HG03378 (cell line): ENCODE results near the gene PHC2.

Source experiments
- ATAC-seq: cut with Tn5 transposase; IDR thresholded peaks from one replicate; pipeline ENCODE4 v1.9.1; 2021; ENCODE audit warnings: mild to moderate bottlenecking, moderate library complexity; ENCODE audit not compliant: unreplicated experiment

The PHC2 gene

DNA sequence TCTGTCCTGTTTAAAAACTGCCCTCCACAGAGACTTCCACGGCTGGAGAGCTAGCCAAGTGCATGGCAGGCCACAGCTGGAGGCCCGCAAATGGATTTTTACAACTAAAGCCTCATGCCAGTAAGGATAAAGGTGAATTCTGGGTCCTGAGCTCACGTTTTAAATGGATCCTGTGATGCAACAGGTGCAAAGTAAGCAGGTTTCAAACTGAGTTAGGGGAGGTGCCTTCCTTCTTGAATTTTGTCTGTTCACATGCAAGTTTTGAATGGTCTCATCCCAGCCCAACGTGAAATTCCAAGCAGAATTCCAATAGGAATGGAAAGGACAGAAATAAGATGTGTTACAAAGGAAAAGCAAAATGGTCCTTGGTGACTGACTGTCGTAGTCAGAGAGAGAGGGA is 73.8 kb downstream of the PHC2 start:
- ATAC-seq, result no peak

DNA sequence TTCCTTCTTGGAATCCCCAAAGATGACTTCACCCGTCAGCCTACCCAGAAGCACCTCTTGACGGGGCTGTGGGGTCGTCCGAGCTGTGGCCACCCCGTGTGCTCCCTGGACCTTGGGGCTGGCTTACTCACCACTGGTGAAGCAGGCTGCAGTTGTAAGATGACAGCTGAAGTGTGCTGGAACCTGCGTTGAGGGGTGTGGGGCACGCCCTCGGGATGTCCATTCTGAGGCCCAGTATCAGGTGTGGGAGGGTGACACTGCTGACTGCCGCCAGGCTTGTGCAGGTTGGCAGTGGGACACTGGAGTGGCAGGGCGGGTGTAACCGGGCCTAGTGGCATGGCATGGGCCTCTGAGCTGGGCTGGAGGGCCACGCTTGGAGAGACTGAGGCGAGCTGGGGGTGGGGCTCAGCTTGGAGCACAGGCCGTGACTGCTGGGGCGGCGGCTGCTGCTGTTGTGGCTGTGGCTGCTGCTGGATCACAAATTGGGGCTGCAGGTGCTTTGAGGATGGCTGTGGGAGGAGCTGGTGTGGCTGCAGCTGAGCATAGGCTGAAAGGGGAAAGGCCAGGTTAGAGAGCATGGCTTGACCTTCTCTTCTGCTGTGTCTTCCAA is 76.1 kb downstream of the PHC2 start:
- no peak for ATAC-seq

DNA sequence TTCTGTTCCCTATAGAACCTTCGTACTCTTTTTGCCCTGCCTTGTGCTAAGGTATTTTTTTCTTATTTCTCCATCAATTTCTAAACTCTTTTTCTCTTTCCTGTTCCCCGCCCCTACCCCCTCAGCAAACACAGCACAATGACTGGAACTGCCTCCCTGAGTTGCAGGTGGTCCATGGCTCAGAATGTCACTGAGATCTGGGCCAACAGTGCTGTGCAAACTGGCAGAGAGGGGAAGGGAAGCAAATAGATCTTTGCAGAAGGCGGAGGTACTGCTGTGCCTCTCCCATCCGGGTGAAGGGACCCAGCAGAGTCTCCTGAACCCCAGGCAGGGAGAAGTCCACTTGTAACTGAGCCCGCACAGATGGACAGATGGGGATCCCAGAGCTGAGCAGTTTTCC is 77.4 kb downstream of the PHC2 start:
- no peak for ATAC-seq

DNA sequence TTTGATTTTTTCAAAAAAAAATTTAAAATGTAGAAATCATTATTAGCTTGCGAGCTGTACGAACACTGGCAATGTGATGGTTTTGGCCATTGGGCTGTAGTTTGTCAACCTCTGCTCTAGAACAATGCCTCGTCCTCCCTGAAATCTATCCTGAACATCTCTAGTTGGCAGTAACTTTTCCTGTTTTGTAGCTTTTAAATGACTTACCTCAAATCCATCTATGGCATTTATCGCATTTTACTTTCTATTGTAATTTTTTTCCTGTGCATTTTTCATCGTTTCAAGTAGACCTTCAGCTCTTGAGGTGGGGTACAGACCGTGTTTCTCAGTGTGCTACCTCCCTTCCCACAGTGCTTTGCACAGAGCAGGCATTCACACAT is 79.6 kb downstream of the PHC2 start:
- ATAC-seq, result no peak

DNA sequence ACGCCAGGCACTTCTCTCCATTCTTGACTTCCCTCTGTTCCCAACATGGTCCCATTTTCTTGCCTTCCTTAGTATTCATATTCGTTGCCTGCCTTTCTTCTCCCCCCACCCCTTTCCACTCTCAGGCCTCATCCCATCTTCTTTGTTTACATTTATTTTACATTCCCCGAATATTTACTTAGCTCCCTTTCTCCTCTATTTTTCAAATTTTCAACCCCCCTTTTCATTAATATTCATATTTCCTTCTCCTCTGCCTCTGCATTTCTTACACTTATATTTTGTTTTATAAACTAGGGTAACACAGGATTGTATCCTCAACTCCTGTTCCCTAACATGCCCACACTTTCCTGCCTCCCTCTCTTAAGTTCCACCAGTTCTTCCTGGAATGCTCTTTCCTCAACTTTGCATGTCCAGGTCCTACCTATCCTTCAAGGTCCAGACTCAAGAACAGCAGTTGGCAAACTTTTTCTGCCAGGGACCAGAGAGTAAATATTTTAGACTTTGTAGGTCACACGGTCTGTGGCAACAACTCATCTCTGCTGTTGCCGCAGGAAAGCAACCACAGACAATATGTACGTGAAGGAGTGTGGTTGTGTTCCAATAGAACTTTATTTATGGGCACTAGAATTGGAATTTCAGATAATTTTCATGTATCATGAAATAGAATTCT is 80.1 kb downstream of the PHC2 start:
- ATAC-seq, result no peak

DNA sequence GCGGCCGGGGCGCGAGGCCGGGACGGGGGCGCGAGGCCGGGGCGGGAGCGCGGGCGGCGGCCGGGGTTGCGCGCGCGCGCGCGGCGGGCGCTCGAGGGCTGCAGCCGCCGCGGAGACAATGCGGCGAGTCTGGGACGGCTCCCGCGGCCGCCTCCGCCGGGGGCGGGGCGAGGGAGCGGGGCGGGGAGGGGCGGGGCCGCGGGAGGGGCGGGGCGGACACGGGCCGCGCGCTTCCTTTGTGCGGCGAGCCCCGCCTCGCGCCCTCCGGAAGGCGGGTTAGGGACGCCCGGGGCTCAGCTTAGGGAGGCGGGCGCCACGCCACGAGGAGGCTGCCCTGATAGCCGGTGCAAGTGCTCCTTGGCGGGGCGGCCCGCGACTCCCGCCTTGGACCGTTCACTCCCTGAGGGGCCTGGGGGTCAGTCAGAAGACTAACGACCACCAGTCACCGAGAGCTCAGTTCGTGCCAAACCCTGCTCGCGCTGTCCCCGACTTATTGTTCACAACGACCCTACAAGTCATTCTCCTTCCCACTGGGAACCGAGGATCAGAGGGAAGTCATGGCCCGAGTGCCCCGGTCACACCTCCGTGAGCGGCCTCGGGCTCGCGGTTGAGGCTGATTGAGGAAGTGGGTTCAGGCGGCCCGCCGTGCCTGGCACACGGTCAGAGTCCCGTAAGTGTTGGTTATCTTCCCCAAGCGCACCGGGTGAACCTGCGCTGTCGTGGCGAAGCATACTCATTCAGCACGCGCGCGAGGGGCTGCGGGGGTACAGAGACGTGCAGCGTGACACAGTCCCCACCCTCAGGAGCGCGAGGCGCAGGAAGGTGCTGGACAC is 80.9 kb downstream of the PHC2 start:
- peak; percentile 54 for ATAC-seq

DNA sequence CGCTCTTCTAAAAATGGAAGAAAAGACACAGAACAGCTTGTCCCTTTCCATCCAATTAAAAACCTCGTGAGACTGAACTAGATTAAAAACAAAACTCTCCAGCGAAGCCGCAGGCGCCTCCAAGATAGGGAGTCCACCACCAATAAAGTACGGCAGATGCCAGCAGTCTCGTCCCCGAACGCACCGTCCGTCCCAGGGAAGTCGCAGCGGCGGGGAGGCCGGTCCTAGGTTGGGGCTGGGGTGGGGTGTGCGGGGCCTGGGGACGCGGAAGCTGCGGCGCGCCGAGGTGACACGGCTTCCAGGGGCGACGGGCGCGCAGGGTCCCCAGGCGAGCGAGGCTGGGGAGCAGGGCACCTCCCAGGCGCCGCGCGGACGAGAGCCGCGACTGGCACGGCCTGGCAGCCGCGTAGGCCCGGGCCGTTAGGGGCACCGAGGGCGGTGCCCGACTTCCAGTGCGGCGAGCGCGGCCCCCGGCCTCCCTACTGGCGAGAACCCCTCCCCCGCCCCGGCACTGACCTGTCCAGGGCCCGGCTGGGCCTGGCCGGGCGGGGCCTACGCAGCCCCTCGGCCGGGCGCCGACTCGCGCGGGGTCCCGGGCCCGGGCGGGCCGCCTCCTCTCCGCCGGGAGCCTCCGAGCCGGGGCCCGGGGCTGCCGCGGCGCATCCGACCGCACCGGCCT is 81.7 kb downstream of the PHC2 start:
- ATAC-seq, result peak; percentile 10

DNA sequence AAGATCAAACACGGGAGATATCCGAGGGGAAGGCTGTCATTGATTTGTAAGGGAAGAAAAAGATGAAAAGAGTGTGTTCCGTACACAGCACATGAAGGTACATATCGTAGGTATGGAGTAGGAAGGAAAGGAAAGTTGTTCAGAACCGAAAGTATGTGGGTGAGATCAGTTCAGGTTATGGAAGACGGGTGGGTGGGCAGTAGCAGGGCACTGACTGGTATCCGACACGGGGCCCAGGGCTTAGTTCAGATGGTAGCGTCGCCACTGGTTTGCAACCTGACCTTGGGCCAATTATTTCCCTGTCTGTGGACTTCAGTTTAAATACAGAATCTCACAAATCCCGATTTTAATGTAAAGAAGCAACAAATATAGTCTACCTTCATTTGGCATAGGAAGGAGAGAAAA is 82.2 kb downstream of the PHC2 start:
- no peak for ATAC-seq

DNA sequence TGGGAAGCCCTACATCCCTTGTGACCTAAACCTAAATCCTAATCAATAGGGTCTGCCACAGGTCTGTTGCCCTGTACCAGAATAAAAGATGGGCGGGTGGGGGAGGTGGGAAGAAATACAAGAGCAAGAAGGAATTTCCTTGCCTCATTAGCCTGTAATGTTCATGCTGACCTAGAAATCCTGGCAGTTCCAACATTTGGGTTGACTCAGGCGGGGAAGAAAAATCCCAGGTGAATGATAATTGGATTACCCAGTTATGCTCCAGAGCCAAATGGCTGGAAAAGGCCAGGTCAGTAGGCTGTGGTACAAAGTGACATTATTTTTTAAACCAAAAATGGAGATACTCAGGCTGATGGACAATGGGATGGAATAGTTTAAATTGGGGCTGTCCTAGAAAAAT is 82.7 kb downstream of the PHC2 start:
- ATAC-seq, result no peak

DNA sequence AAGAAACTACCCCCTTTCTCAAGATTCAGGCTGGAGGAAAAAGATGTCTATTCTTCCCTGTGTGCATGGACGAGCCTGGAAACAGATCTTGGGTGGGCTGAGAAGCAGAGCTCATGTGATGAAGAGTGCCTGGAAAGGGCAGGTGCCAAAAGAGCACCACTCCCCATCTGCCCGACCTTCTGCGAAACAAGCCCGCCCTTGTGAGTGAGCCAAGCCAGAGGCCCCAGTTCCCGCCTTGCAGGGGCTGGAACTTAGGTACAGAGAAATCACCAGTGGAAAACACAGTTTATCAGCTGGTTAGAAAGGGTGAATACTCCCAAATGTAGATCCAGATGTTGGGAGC is 83.3 kb downstream of the PHC2 start:
- no peak for ATAC-seq

DNA sequence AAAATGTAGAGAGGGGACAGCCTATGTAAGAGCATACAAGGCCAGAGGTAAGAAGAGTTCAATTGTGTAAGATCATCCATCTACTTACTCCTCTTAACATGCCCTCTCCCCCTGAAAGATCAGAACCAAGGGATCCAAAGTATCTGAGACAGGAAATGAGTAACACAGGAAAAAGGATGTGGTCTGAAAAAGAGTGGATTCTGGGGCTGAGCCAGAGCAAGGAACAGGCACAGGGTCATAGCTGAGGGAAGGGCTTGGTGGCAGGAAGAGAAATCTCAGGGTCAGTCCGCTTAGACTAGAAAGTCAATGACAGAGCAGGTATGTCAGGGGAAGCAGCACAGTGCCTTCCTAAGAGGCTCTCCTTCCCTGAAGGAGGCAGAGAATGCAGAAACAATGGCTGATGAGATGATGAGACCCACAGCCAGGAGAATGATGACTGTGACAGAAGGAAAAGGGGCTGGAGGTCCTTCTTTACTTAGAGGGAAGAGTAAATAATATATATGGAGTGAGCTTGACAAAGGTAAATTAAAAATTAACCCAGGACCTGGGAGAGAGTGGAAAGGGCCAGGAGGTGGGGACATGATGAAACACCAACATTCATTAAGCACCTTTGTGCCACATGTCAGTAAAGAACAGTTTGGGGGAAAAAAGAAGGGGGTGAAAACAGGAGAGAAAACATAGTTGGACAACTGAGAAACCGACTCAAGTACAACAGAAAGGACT is 83.8 kb downstream of the PHC2 start:
- no peak for ATAC-seq

DNA sequence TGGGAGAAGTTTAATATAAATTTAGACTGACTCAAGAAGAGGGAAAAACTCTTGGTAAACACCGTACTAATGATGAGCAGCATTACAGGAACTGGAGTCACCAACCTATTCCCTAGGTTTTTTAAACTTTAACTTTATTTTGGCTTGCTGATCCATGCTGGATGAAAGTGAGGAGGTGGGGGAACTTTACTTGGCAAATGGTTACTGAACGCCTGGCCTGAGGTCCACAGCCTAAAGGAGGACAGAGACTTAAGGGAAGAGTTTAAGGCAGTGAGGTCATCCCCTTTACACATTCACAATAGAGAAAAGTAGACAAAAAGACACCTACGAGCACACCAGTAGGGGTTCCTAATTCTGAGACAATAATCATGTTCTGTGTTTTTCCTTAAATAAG is 84.4 kb downstream of the PHC2 start:
- no peak for ATAC-seq

DNA sequence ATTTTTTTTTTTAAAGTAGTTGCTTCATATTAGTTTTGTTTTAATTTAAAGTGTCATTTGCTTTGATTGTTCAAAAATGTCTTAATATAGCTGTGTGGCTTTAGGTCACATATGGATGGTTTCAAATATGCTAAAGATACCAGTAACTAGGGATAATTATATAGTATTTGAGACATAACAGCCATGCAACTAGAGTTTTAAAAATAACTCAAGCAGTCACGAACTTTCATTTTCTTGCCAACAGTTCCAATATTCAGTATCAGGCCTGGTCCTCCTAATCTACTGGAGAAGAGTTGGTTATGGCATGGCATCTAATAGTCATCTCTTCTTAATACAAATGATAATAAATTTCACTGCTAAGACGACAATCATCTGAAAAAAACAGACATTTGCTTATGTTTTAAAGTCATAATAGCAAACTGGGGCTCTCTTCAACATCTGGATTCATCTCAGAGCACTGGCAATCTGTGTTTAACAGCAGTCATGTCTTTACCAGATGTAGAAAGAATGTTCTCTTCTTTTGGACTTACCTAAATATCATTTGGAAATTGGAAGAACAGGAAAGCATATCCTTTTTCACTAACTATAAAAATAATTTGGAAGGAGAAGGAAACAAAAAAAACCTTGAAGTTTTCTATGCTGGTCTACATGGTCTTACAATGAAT is 85.9 kb downstream of the PHC2 start:
- ATAC-seq, result no peak

DNA sequence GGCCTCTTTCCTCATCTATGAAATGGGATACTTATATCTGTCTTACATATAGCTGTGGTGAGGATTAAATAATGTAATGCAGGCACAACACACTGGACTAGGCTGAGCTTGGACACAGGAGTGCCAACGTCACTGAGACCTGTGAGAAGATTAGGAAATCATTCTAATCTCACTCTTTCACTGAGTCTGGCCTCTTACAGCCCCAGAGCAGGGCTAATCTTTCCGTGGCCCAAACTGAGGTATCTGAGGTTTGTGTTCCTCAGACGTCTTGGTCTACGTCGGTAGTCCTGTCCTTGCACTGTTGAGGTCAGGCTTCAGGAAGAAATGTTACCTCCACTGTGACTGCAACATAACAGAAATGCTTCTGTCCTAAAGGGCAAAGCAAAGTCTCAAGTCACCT is 87.4 kb downstream of the PHC2 start:
- ATAC-seq, result no peak

DNA sequence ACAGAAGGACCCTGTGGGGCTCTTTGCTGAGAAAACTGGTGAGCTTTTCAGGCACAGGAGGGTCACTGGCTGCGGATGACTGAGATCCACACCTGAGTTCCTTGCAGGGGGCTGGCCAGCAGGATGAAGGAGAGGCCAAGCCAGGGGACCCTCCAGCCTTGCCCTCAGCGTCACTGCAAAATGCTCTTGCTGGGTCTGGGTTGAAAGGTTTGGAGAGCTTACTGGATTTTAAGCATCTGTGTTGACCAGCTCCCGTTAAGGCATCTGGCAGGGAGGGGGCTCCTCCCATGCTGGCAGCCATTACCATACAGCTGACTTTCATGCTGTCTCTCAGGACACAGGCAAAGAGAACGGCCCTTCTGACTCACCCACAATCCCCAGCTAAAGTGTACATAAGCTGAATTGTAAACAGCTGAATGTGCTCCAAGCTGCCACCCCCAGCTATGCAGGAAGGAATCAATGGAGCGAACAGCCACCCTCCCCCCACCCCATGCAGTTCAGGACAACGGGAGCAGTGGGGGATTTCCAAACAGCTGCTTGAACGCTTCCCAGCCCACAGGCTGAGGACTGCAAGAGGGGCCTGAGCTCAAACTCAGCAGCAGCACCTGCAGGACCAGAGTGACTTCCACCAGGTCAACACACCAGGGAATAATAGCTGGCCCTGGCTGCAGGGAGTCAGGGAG is 88.7 kb downstream of the PHC2 start:
- no peak for ATAC-seq

DNA sequence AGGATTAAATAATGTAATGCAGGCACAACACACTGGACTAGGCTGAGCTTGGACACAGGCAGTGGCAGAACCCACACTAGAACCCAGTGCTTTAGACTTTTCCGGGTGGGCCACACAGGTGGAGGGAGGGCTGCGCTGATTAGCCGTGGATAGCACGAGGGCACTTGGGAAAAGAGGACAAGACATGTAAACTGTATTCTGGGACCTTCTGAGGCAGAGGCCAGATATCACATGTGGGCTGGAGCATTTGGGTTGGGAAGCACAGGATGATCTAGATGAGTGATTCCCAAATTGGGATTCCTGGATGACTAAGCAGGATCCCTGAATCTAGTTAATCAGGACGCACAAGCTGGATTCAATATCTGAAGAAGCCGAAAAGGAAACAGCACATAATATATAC is 89.7 kb downstream of the PHC2 start:
- ATAC-seq, result no peak

DNA sequence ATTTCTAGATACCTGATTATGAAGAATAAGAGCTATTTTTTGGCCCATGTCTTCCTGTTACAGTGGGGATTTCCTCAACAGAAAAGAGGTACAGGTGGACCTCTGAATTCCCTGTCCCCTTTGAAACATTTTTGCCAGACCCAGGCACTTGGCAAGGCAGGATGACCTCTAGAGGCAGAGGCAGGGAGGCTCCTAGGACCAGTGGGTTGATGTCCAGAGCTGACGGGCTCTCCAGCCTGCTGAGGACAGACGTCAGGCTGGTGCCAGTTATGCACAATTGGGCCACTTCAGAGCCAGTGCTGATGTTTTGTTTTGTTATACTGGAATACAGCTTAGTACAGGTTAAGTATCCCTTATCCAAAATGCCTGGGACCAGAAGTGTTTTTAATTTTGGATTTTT is 91.5 kb downstream of the PHC2 start:
- ATAC-seq, result no peak

DNA sequence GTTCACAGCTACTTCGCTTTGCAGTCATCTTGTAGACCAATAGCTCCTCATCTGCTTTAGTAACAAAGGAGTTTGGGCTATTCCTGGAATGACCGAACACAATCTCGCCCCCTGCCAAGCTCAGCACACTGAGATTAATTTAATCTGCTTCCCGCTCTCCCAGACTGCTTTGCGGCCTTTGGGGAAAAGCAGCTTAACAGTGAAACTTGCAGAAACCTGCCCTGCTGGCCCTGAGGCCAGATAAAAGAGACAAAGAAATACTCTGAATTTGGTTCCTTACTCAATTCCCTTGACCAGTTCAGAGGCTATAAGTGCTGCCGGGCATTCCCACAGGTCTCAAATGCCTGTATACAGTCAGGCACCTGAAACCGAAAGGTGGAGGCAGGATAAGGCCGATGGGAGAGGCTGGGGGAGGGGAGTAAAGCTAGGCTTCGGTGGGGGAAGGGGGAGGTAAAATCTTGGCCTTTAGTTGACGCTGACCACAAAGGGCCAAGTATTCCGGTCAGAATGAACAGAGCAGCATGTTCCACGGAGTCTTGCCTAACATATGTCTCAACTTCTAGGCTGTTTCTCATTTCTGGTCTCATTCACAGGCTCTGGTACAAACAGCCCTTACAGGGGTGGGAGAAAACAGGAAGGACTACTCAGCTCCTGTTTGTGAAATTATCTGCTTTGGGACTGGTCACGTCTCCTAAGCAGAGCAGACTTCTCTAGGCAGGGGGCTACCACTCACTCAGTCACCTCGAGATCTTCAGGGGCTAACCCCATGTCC is 92.3 kb downstream of the PHC2 start:
- no peak for ATAC-seq

DNA sequence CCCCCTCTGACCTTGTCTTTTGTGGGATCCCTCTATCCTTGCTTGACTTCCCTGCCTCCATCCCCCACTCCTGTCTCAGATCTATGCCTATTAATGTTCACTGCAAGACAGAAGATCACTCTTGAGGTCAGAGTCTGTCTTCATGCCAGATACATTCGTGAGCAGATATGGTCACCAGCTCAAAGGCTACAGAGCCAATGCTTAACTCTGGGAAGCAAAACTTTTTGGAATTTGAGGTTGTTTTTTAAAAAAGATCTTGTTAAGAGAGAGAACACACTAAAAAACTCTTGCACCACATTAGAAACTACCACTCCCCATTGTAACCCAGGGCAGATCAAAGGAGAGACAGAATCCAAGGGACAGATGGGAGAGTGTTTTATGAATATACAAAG is 92.9 kb downstream of the PHC2 start:
- ATAC-seq, result no peak
